Activated CD4-positive, CD25-positive, alpha-beta regulatory T cell treated with anti-CD3 and anti-CD28 coated beads, Interleukin-2, amount 50 U/mL, for 16 hours (primary cell): ENCODE data around the gene CHTOP.
A peak's percentile ranks its signal among the peaks of the same experiment; 100 is the strongest.
"Not testable (repeated sequence)": the region's sequence is repeated elsewhere in the genome, so short reads cannot be mapped to it uniquely, and the experiment has no call there.

ENCODE experiments used
- DNase-seq: peaks from one replicate; pipeline ENCODE4 v3.0.0-alpha.2; 2020; ENCODE audit warnings: low read depth, low spot score

The CHTOP gene

GRCh38 chr1:153633754-153634665, at the start of gene CHTOP:
Gene CHTOP (plus strand): TSS chr1:153634066. CDS start chr1:153636589, 2,523 bp downstream.
- DNase-seq, result peak; percentile 97

DNA sequence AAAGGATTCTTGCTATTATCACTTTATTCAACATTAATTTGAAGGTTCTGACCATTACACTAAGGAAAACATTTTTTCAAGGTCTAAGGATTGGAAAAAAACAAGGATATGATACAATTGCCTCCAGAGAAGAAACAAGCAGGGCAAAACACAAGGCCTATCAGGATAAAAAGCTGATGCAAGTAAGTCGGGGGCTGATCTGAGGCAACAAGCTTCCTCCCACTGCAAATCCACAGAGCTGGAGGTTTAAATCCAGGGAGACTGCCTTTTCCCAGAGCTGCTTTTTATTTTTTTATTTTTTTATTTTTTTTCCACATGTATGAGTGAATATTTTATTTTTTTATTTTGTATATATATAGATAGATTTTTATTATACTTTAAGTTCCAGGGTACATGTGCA, 48.9 kb upstream of the CHTOP start:
- no peak for DNase-seq

GRCh38 chr1:153586347-153586746, 47.5 kb upstream of the CHTOP start:
- DNase-seq, result no peak

- no peak for DNase-seq
These were observed 46.6 kb upstream of the CHTOP start for GRCh38 chr1:153587314-153587713.

GRCh38 chr1:153588033-153588432, 45.8 kb upstream of the CHTOP start:
- not testable (repeated sequence) for DNase-seq

DNA sequence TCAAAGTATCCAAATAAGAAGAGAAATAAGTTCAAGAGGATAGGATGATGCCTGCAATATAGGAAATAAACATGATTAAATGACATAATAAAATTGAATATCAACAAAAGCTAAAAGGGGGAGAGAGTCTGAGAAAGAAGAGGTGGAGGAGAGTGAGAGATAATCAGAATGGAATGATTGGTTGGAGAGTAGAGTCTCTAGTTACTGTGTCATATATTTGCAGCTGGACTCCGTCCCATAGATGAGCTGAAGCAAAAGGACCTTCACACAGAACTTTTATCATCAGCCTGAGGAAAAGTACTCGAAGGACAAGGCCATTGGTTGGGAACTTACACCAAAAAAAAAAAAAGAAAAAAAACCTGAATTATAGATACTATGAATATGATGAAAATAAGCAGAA, 45.4 kb upstream of the CHTOP start:
- no peak for DNase-seq

GRCh38 chr1:153592748-153593147, 41.1 kb upstream of the CHTOP start:
- DNase-seq, result no peak

DNA sequence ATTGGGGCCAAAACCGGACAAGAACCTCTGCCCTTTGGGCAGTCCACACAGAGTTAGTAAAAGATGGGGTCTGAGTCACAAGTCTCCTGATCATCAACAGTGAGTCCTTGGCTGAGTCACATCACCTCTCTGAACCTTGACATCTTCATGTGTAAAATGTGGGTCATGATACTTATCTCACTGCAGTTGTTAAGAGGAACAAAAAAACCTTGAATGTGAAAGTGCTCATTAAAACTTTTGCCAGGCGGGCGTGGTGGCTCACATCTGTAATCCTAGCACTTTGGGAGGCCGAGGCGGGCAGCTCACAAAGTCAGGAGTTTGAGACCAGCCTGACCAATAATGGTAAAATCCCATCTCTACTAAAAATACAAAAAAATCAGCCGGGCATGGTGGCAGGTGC, 36.7 kb upstream of the CHTOP start:
- DNase-seq, result no peak

GRCh38 chr1:153598309-153599172, 35.3 kb upstream of the CHTOP start:
- no peak for DNase-seq

GRCh38 chr1:153599847-153600246, 34.0 kb upstream of the CHTOP start:
- no peak for DNase-seq

- DNase-seq, result no peak
These were observed 31.1 kb upstream of the CHTOP start for GRCh38 chr1:153602749-153603148.

- DNase-seq, result no peak
These were observed 27.7 kb upstream of the CHTOP start for GRCh38 chr1:153606194-153606593.

DNA sequence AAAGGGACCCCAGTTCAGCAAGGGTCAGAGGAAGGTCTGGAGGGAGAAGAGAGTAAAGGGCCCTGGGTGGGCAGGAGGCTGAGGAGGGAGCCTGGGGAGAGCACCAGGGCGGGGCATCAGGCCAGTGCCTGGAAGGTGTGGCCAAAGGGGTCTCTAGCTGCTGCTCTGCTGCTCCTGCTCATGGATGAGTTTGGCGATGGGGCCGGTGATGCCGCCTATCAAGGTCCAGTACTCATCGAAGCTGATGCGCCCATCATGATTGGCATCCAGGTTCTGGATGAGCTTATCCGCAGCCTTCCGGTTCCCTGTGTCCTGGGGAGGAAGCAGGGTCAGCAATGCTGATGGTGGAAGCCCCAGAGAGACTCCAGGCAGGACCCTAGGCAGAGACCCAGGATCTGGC, 26.5 kb upstream of the CHTOP start:
- no peak for DNase-seq

- DNase-seq, result no peak
These were observed 25.7 kb upstream of the CHTOP start for GRCh38 chr1:153608089-153608682.

DNA sequence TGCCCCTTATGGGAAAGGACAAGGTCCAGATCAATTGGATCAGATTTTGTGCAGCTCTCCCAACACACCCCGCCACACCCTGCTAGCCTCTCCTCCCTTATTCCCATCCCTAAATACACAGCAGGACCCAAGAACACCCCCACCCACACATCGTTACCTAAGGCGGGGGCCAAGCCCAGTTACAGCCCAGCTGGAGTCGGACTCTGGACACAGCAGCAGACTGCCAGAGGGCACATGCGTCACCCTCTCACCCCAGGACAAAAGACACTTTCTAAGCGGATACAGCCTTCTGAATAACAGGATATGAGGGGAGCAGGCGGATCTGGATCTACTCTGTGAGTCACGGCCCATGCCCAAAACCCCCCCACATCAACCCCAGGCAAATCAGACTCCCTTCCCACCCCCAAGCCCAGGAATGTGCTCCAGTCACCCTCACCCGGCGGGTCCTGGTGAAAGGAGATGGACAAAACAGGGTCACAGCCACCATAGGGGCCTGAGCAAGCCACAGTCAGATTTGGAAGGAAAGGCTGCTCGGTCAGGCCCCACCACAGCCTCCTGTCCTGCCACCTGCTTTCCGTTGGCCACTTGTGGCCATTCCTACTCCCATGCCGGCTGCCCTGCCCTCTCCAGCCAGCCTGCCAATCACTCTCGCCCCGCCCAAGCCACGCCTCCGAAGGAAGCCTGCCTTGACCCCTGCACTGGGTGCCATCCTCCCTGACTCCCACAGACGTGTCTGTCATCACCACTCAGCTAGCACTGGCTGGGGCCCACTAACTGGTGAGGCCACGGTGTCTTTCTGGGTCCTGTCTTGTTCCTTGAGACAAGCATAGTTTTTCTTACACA, 24.9 kb upstream of the CHTOP start:
- no peak for DNase-seq

DNA sequence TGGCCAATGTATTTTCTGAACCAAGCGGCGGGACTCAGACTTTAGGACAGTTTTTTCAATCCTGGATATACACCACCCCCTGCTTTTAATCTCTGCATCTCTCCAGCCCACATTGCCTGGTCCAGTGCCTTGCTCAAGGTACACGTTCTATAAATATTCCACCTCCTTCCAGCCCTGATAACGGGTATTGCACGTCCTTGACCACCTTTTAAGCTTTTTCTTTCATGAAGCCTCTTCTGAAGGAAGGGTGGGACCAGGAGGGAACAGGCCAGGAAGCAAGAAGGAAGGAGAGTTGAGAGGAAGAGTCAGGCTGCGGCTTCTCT, 24.3 kb upstream of the CHTOP start:
- no peak for DNase-seq

GRCh38 chr1:153610334-153610733, 23.5 kb upstream of the CHTOP start:
- no peak for DNase-seq

DNA sequence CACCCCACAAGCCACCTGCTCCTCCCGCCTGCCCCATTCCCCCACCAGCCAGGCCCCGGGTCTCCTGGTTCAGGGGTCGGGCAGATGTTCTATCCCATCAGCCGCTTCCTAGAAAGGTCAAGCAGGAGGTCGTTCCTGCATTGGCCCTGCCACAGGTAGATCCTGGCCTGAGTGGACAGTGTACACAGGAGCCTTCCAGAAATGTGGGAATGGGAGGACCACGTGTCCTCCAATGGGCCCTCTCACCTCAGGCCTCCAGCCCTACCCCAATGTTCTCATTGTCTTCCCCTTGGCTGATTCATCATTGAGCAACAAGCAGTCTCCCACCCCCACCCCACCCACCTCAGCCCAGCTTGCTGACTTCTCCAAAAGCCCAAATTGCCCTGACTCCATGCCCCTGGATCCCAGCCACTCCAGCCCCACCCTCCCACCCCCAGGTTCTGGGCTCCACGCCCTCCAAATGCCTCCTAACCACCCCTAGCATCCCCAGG, 23.0 kb upstream of the CHTOP start:
- no peak for DNase-seq

DNA sequence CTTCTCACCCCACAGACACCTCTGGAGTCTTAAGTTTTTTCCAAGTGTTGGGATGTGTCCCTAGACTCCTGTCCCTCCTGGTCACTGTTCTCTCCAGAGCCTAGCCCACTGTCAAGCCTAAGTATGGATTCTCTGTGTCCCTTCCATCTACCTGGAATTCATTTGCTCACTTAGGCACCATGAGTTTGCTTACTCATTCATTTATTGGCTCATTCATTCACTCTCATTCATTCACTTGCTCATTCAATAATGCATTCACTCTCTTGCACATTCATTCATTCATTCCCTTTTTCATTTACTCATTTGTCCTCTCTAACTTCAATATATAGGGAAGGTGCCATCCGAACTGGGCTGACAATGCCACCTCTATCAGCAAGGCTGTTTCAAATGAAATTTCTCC, 22.5 kb upstream of the CHTOP start:
- no peak for DNase-seq

- DNase-seq, result no peak
These were observed 21.6 kb upstream of the CHTOP start for GRCh38 chr1:153612111-153612754.
